PC-9 (cell line): ENCODE data around the gene GPD1. TPM values are rescaled to one million over a fixed set of nuclear protein-coding genes. Genes with fewer than 3 reads are reported as not detected.

ENCODE experiments used
- BruUV-seq: library from RNA; stranded (reverse); fragments of 400-500 nt; replicated peaks from 2 replicates; lab custom pipeline; 2021; lab: Mats Ljungman, UMichigan
- CTCF ChIA-PET: fragments of 300-600 bp; sonication (Branson Sonifier 250); formaldehyde crosslinking; loops from one replicate; lab custom pipeline; 2022; ENCODE audit warnings: antibody characterized with exemption; lab: Charles Lee
- POLR2A ChIA-PET: fragments of 300-600 bp; sonication (Branson Sonifier 250); formaldehyde crosslinking; loops from one replicate; lab custom pipeline; 2022; ENCODE audit warnings: antibody characterized with exemption; ENCODE audit not compliant: unreplicated experiment; lab: Charles Lee
- DNase-seq, 2 experiments: peaks; one replicate each; pipeline versions ENCODE4 v3.0.0 to v3.0.0-alpha.2; 2015 to 2022; ENCODE audit warnings: mixed read lengths in 1 of 2
- H2AFZ ChIP-seq: fragments of 200-600 bp; sonication (generic); 2 replicates; pipeline ENCODE4 v1.8.1; 2017; ENCODE audit warnings: antibody characterized with exemption
- H3F3A ChIP-seq: fragments of 200-600 bp; sonication (generic); 2 replicates; pipeline ENCODE4 v1.8.1; 2017; ENCODE audit warnings: antibody characterized with exemption, mild to moderate bottlenecking, low read depth; ENCODE audit not compliant: insufficient read depth
- H3K27ac ChIP-seq: fragments of 200-600 bp; sonication (generic); 2 replicates; pipeline ENCODE4 v1.6.1; 2016; ENCODE audit warnings: mixed run types
- H3K27me3 ChIP-seq: fragments of 200-600 bp; sonication (generic); 2 replicates; pipeline ENCODE4 v1.6.1; 2016; ENCODE audit warnings: low read depth, mixed run types; ENCODE audit not compliant: insufficient read depth
- H3K36me3 ChIP-seq: fragments of 200-600 bp; sonication (generic); 2 replicates; pipeline ENCODE4 v1.6.1; 2016; ENCODE audit warnings: low read depth, mixed run types
- H3K4me1 ChIP-seq: fragments of 200-600 bp; sonication (generic); replicated peaks from 2 replicates; pipeline ENCODE4 v1.6.1; 2016; ENCODE audit warnings: mixed run types; ENCODE audit not compliant: insufficient read depth
- H3K4me2 ChIP-seq: fragments of 200-600 bp; sonication (generic); 2 replicates; pipeline ENCODE4 v1.6.1; 2017; ENCODE audit warnings: mixed run types
- H3K4me3 ChIP-seq: fragments of 200-600 bp; sonication (generic); 2 replicates; pipeline ENCODE4 v1.6.1; 2016; ENCODE audit warnings: mixed run types
- H3K79me2 ChIP-seq: fragments of 200-600 bp; sonication (generic); 2 replicates; pipeline ENCODE4 v1.6.1; 2017; ENCODE audit warnings: low read depth, mixed run types
- H3K9me2 ChIP-seq: fragments of 200-600 bp; sonication (generic); 2 replicates; pipeline ENCODE4 v1.8.1; 2017; ENCODE audit warnings: mild to moderate bottlenecking; ENCODE audit not compliant: insufficient read depth
- H3K9me3 ChIP-seq: fragments of 200-600 bp; sonication (generic); 2 replicates; pipeline ENCODE4 v1.8.1; 2016; ENCODE audit warnings: low read depth; ENCODE audit not compliant: insufficient read depth
- H4K20me1 ChIP-seq: fragments of 200-600 bp; sonication (generic); 2 replicates; pipeline ENCODE4 v1.8.1; 2017; ENCODE audit not compliant: insufficient read depth
- EZH2 ChIP-seq: fragments of 200-600 bp; sonication (generic); IDR thresholded peaks from 2 replicates; pipeline ENCODE4 v1.8.0; 2017; ENCODE audit warnings: antibody characterized with exemption, low read depth
- intact Hi-C: fragments of 100-400 bp; cut with micrococcal nuclease; formaldehyde crosslinking; loops from one replicate; pipeline ENCODE4 v1.10.0; 2022; ENCODE audit not compliant: unreplicated experiment
- total RNA-seq: library from RNA; stranded (reverse); gene quantifications from 2 replicates; pipeline ENCODE4 v1.2.3, GENCODE V29; 2021
- TF ChIP-seq, protein P1 (sequence below): fragments of 200-600 bp; sonication (generic); conservative IDR thresholded peaks from 2 replicates; pipeline ENCODE4 v1.6.1; 2017; ENCODE audit warnings: mixed run types, antibody characterized with exemption, mild to moderate bottlenecking, moderate library complexity

The GPD1 gene
- total RNA-seq, 1 experiment from 2014 or later: 0.24 TPM

DNA sequence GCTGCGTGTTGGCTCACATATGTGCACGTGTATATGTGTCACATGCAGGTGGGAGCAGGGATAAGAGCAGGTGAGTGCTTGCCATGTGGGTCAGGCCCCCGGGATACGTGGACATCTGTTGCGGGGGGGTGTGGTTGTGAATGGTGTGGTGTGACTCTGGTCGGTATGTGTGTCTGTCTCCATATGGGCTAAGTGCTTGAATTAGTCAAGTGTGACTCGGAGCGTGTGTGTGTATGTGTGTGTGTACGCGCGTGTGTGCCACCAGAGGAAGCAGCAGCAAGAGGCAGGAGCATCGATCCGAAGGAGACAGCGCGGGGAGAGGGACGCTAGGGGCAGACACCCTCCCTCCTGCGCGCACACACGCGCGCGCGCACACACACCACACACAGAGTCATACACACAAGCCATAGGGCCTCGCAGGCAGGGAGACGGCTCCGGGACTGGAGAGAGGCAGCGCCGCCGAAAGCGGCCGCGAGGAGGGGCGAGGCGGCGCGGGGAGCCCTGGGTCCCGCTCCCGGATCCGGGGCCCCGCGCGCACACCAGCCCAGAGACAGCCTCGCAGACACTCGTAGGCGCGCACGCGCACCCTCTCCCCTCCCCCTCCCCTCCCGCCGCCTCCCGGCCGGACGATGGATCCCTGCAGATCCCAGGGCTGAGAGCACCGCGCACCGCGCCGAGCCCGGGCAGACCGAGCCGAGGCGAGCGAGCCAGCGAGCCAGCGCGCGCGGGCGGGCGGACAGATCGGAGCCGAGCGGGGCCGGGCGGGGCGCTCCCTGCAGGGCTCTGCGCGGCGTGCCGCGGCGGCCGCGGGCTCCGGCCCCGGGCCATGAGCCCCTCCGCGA lies 46.6 kb upstream of the GPD1 start, which contains the start of gene ASIC1:
ASIC1 (plus strand) TSS at position 597 of the 842 bp plus-strand sequence. CDS start 1,171 bp downstream, outside the sequence.
- TF ChIP-seq, protein P1, sequence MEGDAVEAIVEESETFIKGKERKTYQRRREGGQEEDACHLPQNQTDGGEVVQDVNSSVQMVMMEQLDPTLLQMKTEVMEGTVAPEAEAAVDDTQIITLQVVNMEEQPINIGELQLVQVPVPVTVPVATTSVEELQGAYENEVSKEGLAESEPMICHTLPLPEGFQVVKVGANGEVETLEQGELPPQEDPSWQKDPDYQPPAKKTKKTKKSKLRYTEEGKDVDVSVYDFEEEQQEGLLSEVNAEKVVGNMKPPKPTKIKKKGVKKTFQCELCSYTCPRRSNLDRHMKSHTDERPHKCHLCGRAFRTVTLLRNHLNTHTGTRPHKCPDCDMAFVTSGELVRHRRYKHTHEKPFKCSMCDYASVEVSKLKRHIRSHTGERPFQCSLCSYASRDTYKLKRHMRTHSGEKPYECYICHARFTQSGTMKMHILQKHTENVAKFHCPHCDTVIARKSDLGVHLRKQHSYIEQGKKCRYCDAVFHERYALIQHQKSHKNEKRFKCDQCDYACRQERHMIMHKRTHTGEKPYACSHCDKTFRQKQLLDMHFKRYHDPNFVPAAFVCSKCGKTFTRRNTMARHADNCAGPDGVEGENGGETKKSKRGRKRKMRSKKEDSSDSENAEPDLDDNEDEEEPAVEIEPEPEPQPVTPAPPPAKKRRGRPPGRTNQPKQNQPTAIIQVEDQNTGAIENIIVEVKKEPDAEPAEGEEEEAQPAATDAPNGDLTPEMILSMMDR: no peak
- no peak for TF ChIP-seq EZH2
- peak in 1 of 2 experiments; percentile 59 for DNase-seq
- Histone ChIP-seq H3K9me3 (no peaks in the 10 kb centered on the region), H3K4me2 (peak within 1 kb of the TSS; percentile 90), H3K36me3 (no peaks in the 10 kb centered on the region), H3K27me3 (peaks cover 16% of the 10 kb centered on the region), H3K9me2 (no peaks in the 10 kb centered on the region), H4K20me1 (no peaks in the 10 kb centered on the region), H2AFZ (peak within 1 kb of the TSS; percentile 87), H3F3A (no peaks in the 10 kb centered on the region), H3K4me3 (peak within 1 kb of the TSS; percentile 69), H3K27ac (no peak within 1 kb of the TSS), H3K4me1 (peaks cover 5% of the 10 kb centered on the region), H3K79me2 (no peaks in the 10 kb centered on the region)
- POLR2A ChIA-PET: interaction anchor here (0.6 kb wide), 1 partner anchor 190 kb away, joined by 5 read pairs; no protein-coding TSS in a partner anchor
- intact Hi-C loops: loop anchor here (1.0 to 10.0 kb wide), 4 partner anchors 190 to 412 kb away; partner anchors contain the start of gene BCDIN3D
- CTCF ChIA-PET: no interaction called here
- no TSS peak for BruUV-seq

DNA sequence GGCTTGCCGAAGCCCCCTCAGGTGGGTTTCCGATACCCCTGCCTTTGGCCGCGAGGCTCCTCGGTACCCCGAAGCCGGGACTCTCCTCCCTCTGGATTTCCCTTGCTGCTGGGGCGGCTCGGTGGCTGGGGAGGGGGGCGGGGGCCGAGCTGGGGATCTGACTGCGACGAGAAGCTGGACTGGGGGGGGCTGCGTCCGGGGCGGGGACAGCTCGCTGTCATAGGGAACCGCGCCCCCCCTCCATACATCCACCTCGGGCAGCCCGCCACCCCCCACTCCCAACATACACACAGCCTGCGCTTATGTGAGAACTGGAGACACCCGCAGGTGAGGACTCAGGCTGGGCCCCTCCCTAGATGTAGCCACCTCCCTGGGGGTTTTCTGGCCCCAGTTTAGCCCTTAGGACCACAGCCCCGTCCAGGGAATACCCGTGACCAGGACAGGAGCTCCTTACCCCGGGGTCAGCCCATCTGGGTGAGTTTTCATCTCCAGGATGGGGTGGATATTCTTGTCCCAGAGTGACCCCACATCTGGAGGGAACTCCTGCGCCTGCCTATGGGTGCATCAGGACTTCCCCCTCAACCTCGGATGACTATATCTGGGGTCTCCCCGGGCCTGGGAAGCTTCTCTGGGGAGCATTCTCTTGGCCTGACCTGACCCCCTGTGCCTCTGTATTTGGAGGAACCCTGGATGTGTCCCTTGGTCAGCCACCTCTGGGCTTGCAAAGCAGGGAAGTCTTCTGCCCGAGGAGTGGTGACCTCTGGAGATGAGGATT lies 45.7 kb upstream of the GPD1 start:
- Histone ChIP-seq H3K9me3 (no peaks in the 10 kb centered on the region), H4K20me1 (no peaks in the 10 kb centered on the region), H3K4me2 (peak overlapping the region; percentile 90), H3K79me2 (no peaks in the 10 kb centered on the region), H3K4me3 (peak overlapping the region; percentile 69; the same call in 1 of the 2 replicates), H3K27me3 (peaks cover 11% of the 10 kb centered on the region; the same call in 1 of the 2 replicates), H3F3A (no peaks in the 10 kb centered on the region), H3K4me1 (peaks cover 5% of the 10 kb centered on the region), H3K27ac (no peak overlapping the region), H2AFZ (peak overlapping the region; percentile 68; the same call in 1 of the 2 replicates), H3K9me2 (no peaks in the 10 kb centered on the region), H3K36me3 (no peaks in the 10 kb centered on the region)
- CTCF ChIA-PET: no interaction called here
- TF ChIP-seq, protein P1: no peak
- TF ChIP-seq EZH2: no peak
- POLR2A ChIA-PET: no interaction called here
- intact Hi-C loops: loop anchor here (2.0 to 10.0 kb wide), 2 partner anchors 215 to 413 kb away; partner anchors contain the start of gene BCDIN3D
- no TSS peak for BruUV-seq
- DNase-seq: no peak

DNA sequence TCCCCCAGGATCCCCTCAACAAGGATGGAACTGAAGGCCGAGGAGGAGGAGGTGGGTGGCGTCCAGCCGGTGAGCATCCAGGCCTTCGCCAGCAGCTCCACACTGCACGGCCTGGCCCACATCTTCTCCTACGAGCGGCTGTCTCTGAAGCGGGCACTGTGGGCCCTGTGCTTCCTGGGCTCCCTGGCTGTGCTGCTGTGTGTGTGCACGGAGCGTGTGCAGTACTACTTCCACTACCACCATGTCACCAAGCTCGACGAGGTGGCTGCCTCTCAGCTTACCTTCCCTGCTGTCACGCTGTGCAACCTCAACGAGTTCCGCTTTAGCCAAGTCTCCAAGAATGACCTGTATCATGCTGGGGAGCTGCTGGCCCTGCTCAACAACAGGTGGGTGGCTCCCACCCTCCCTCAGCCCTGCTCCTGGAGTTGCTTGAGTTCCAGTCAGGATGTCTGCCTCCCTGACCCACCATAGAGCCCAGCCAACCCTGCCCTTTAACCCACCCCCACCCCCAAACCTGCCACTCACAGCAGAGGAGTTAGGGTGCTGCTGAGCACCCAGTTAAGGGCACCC lies 45.0 kb upstream of the GPD1 start:
- CTCF ChIA-PET: no interaction called here
- BruUV-seq: no TSS peak
- Histone ChIP-seq H3K79me2 (no peaks in the 10 kb centered on the region), H4K20me1 (no peaks in the 10 kb centered on the region), H3K4me1 (peaks cover 5% of the 10 kb centered on the region), H3K4me2 (no peak overlapping the region), H3K27ac (no peak overlapping the region), H3K9me3 (no peaks in the 10 kb centered on the region), H3K36me3 (no peaks in the 10 kb centered on the region), H3F3A (no peaks in the 10 kb centered on the region), H2AFZ (no peak overlapping the region), H3K9me2 (no peaks in the 10 kb centered on the region), H3K4me3 (no peak overlapping the region), H3K27me3 (peaks cover 11% of the 10 kb centered on the region; the same call in 1 of the 2 replicates)
- intact Hi-C loops: loop anchor here (10.0 kb wide), 1 partner anchor 414 kb away; no protein-coding TSS in a partner anchor
- DNase-seq: no peak
- no peak for TF ChIP-seq EZH2
- TF ChIP-seq, protein P1: no peak
- POLR2A ChIA-PET: interaction anchor here (0.6 kb wide), 1 partner anchor 47 kb away, joined by 4 read pairs; no protein-coding TSS in a partner anchor
